HepG2 (cell line): ENCODE results near the gene THPO. TPM values are rescaled to one million over a fixed set of nuclear protein-coding genes. Genes with fewer than 3 reads are reported as not detected.

Source experiments
- ARID4A ChIP-seq: sonication (generic); formaldehyde crosslinking; IDR thresholded peaks from 2 replicates; pipeline ENCODE4 v1.5.0; 2020; ENCODE audit warnings: mild to moderate bottlenecking, missing genetic modification reagents, borderline replicate concordance
- ATF6 ChIP-seq: sonication (generic); formaldehyde crosslinking; conservative IDR thresholded peaks from 2 replicates; pipeline ENCODE4 v1.4.0; 2020; ENCODE audit warnings: missing genetic modification reagents
- BRCA1 ChIP-seq: sonication (generic); formaldehyde crosslinking; IDR thresholded peaks from 2 replicates; pipeline ENCODE4 v1.4.0; 2020; ENCODE audit warnings: missing genetic modification reagents
- CBX5 ChIP-seq: sonication (generic); formaldehyde crosslinking; IDR thresholded peaks from 2 replicates; pipeline ENCODE4 v1.4.0; 2020; ENCODE audit warnings: missing genetic modification reagents, borderline replicate concordance
- DRAP1 ChIP-seq: IDR thresholded peaks from 2 replicates; pipeline ENCODE4 v1.6.1; 2016; ENCODE audit warnings: missing genetic modification reagents, missing compliant biosample characterization
- ELF1 ChIP-seq: sonication (generic); formaldehyde crosslinking; IDR thresholded peaks from 2 replicates; pipeline ENCODE4 v1.4.0; 2020; ENCODE audit warnings: missing genetic modification reagents
- ETV5 ChIP-seq: IDR thresholded peaks from 2 replicates; pipeline ENCODE4 v1.6.1; 2018; ENCODE audit warnings: missing biosample characterization, missing genetic modification reagents, inconsistent platforms, borderline replicate concordance
- FOXA3 ChIP-seq: IDR thresholded peaks from 2 replicates; pipeline ENCODE4 v1.6.1; 2016; ENCODE audit warnings: missing genetic modification reagents, missing compliant biosample characterization
- FUBP1 ChIP-seq: sonication (generic); formaldehyde crosslinking; IDR thresholded peaks from 2 replicates; pipeline ENCODE4 v1.5.1; 2020; ENCODE audit warnings: missing genetic modification reagents, mild to moderate bottlenecking, borderline replicate concordance
- IRF2 ChIP-seq: IDR thresholded peaks from 2 replicates; pipeline ENCODE4 v1.6.1; 2018; ENCODE audit warnings: missing genetic modification reagents, missing compliant biosample characterization
- KDM2A ChIP-seq: sonication (generic); formaldehyde crosslinking; IDR thresholded peaks from 2 replicates; pipeline ENCODE4 v1.4.0; 2020; ENCODE audit warnings: low read depth, missing genetic modification reagents, borderline replicate concordance
- RARA ChIP-seq: IDR thresholded peaks from 2 replicates; pipeline ENCODE4 v1.6.1; 2016; ENCODE audit warnings: missing genetic modification reagents, missing compliant biosample characterization
- RXRB ChIP-seq: IDR thresholded peaks from 2 replicates; pipeline ENCODE4 v1.6.1; 2016; ENCODE audit warnings: borderline replicate concordance, missing genetic modification reagents, missing compliant biosample characterization
- SALL1 ChIP-seq: sonication (generic); formaldehyde crosslinking; IDR thresholded peaks from 2 replicates; pipeline ENCODE4 v1.8.0; 2022; ENCODE audit warnings: mild to moderate bottlenecking, missing genetic modification reagents
- SIN3A ChIP-seq: IDR thresholded peaks from 2 replicates; pipeline ENCODE4 v1.6.1; 2011; ENCODE audit warnings: low read depth, mild to moderate bottlenecking, control low read depth, low read length, borderline replicate concordance
- ZGPAT ChIP-seq: IDR thresholded peaks from 2 replicates; pipeline ENCODE4 v1.6.1; 2016; ENCODE audit warnings: mild to moderate bottlenecking
- ZNF205 ChIP-seq: IDR thresholded peaks from 2 replicates; pipeline ENCODE4 v1.6.1; 2018; ENCODE audit warnings: missing biosample characterization, missing genetic modification reagents
- ZNF614 ChIP-seq: IDR thresholded peaks from 2 replicates; pipeline ENCODE4 v1.6.1; 2018; ENCODE audit warnings: missing biosample characterization, missing genetic modification reagents, inconsistent platforms, borderline replicate concordance
- ZSCAN31 ChIP-seq: sonication (generic); formaldehyde crosslinking; IDR thresholded peaks from 2 replicates; pipeline ENCODE4 v1.5.0; 2020; ENCODE audit warnings: low read depth, mild to moderate bottlenecking, missing genetic modification reagents
- polyA plus RNA-seq, 8 experiments: library from polyadenylated mRNA; depleted of rRNA in 3 of 8; stranded (reverse) in 7 of 8; unstranded in 1 of 8; fragments of >200 nt; fragmentation: Illumina TruSeq in 4 of 8; extraction: Trizol in 4 of 8; gene quantifications; 2 replicates each; pipeline versions ENCODE4 v1.2.1 to v1.2.3, GENCODE V29; 2011 to 2016; ENCODE audit warnings: low read depth in 4 of 8, missing spikeins in 1 of 8, mixed read lengths in 1 of 8; ENCODE audit not compliant: insufficient read depth in 1 of 8
- total RNA-seq, 5 experiments: library from RNA; depleted of rRNA; stranded (reverse); fragments of >200 nt; fragmentation: Illumina TruSeq; extraction: Trizol; gene quantifications; 2 replicates each; pipeline ENCODE4 v1.2.3, GENCODE V29; 2016; ENCODE audit warnings: low read depth in 1 of 5

Gene THPO
- total and polyA plus RNA-seq, 2 of the 13 experiments (the other 11 are each of a cell fraction or from before 2014, with no cell fraction given), result 2.8 to 4.8 TPM

- TF ChIP-seq ZGPAT (peak; percentile 58; the same call in 1 of the 2 replicates), IRF2 (CRISPR knock-in tag) (peak; percentile 37; the same call in 1 of the 2 replicates), ELF1 (CRISPR knock-in tag) (peak; percentile 75), ZNF205 (0 out of 2 replicates have a peak, but pooled peaks have one; percentile 39), RXRB (CRISPR knock-in tag) (peak; percentile 44; the same call in 1 of the 2 replicates), ARID4A (CRISPR knock-in tag) (peak; percentile 68), BRCA1 (CRISPR knock-in tag) (no peak), SALL1 (CRISPR knock-in tag) (peak; percentile 74; the same call in 1 of the 2 replicates), DRAP1 (CRISPR knock-in tag) (0 out of 2 replicates have a peak, but pooled peaks have one; percentile 31), RARA (CRISPR knock-in tag) (0 out of 2 replicates have a peak, but pooled peaks have one; percentile 33), FOXA3 (CRISPR knock-in tag) (peak; percentile 79), KDM2A (CRISPR knock-in tag) (peak; percentile 77), FUBP1 (CRISPR knock-in tag) (no peak), ZSCAN31 (CRISPR knock-in tag) (peak; percentile 32; the same call in 1 of the 2 replicates), ETV5 (CRISPR knock-in tag) (peak; percentile 50; the same call in 1 of the 2 replicates), ATF6 (CRISPR knock-in tag) (no peak), CBX5 (peak; percentile 65; the same call in 1 of the 2 replicates), ZNF614 (CRISPR knock-in tag) (0 out of 2 replicates have a peak, but pooled peaks have one; percentile 35), SIN3A (peak; percentile 74; the same call in 1 of the 2 replicates)
These were observed 6.4 kb downstream of the THPO start (continued) for GRCh38 chr3:184371570-184372018.
